OCI-LY7 (cell line): ENCODE measurements around the gene GORASP2. TPM values are rescaled to one million over a fixed set of nuclear protein-coding genes. Genes with fewer than 3 reads are reported as not detected.

Source experiments
- Bru-seq: library from RNA; stranded (reverse); fragments of 400-500 nt; gene quantifications from one replicate; lab custom pipeline; 2021; lab: Mats Ljungman, UMichigan
- BruChase-seq, 2 experiments: library from RNA; stranded (reverse); fragments of 400-500 nt; gene quantifications; one replicate each; lab custom pipeline; 2021; lab: Mats Ljungman, UMichigan
- BruUV-seq: library from RNA; stranded (reverse); fragments of 400-500 nt; replicated peaks from 2 replicates; lab custom pipeline; 2021; lab: Mats Ljungman, UMichigan
- CTCF ChIA-PET: fragments of 300-600 bp; sonication (Branson Sonifier 250); formaldehyde crosslinking; loops from one replicate; lab custom pipeline; 2022; ENCODE audit warnings: antibody characterized with exemption; ENCODE audit not compliant: unreplicated experiment; lab: Charles Lee
- POLR2A ChIA-PET: fragments of 300-600 bp; sonication (Branson Sonifier 250); formaldehyde crosslinking; loops from one replicate; lab custom pipeline; 2022; ENCODE audit warnings: antibody characterized with exemption; lab: Charles Lee
- DNase-seq: peaks from one replicate; pipeline ENCODE4 v3.0.0-alpha.2; 2015; ENCODE audit warnings: low spot score
- H2AFZ ChIP-seq: fragments of 200-600 bp; sonication (generic), shearing (Covaris generic); 2 replicates; pipeline ENCODE4 v1.6.1; 2014; ENCODE audit warnings: mild to moderate bottlenecking, antibody characterized with exemption, low read length, moderate library complexity
- H3K27ac ChIP-seq: fragments of 200-600 bp; sonication (generic); 2 replicates; pipeline ENCODE4 v1.5.1; 2014; ENCODE audit warnings: mixed run types, low read depth, mild to moderate bottlenecking, moderate library complexity, low read length, inconsistent platforms; ENCODE audit not compliant: poor library complexity, severe bottlenecking
- H3K36me3 ChIP-seq: fragments of 200-600 bp; sonication (generic); 2 replicates; pipeline ENCODE4 v1.6.1; 2014; ENCODE audit warnings: mild to moderate bottlenecking, antibody characterized with exemption, low read length, moderate library complexity, mixed read lengths; ENCODE audit not compliant: insufficient read depth
- H3K4me1 ChIP-seq: fragments of 200-600 bp; sonication (generic); 2 replicates; pipeline ENCODE4 v1.5.1; 2014; ENCODE audit warnings: mild to moderate bottlenecking, low read length; ENCODE audit not compliant: insufficient read depth, poor library complexity, severe bottlenecking
- H3K4me2 ChIP-seq: fragments of 200-600 bp; sonication (generic); 2 replicates; pipeline ENCODE4 v1.6.1; 2014; ENCODE audit warnings: mild to moderate bottlenecking, low read length
- H3K4me3 ChIP-seq: fragments of 200-600 bp; sonication (generic); 2 replicates; pipeline ENCODE4 v1.5.1; 2014; ENCODE audit warnings: mild to moderate bottlenecking, low read depth, low read length; ENCODE audit not compliant: poor library complexity, severe bottlenecking
- H3K79me2 ChIP-seq: fragments of 200-600 bp; sonication (generic); 2 replicates; pipeline ENCODE4 v1.6.1; 2016; ENCODE audit warnings: low read depth, mild to moderate bottlenecking, low read length, moderate library complexity, mixed read lengths; ENCODE audit not compliant: insufficient read depth
- H3K9me2 ChIP-seq: fragments of 200-600 bp; sonication (generic); 2 replicates; pipeline ENCODE4 v1.6.1; 2016; ENCODE audit warnings: mild to moderate bottlenecking, low read length, mixed read lengths; ENCODE audit not compliant: insufficient read depth
- H3K9me3 ChIP-seq: fragments of 200-600 bp; sonication (generic); 2 replicates; pipeline ENCODE4 v1.6.1; 2014; ENCODE audit warnings: mild to moderate bottlenecking, mixed run types, low read length, mixed read lengths
- H4K20me1 ChIP-seq: fragments of 200-600 bp; sonication (generic); 2 replicates; pipeline ENCODE4 v1.6.1; 2014; ENCODE audit warnings: mild to moderate bottlenecking, antibody characterized with exemption, low read length, moderate library complexity, mixed read lengths; ENCODE audit not compliant: insufficient read depth
- EZH2phosphoT487 ChIP-seq: fragments of 200-600 bp; sonication (generic); IDR thresholded peaks from 2 replicates; pipeline ENCODE4 v1.6.1; 2018; ENCODE audit warnings: low read depth, borderline replicate concordance, mild to moderate bottlenecking, mixed run types, antibody characterized with exemption, low read length, moderate library complexity, mixed read lengths
- intact Hi-C: fragments of 100-400 bp; cut with micrococcal nuclease; formaldehyde crosslinking; loops from one replicate; pipeline ENCODE4 v1.10.0; 2022; ENCODE audit not compliant: unreplicated experiment
- long read RNA-seq: library from polyadenylated mRNA; stranded (forward); transcript quantifications from one replicate; pipeline ENCODE4 v2.0.0, GENCODE V29; 2022
- total RNA-seq, 2 experiments: library from RNA; depleted of rRNA in 1 of 2; stranded (reverse); fragments of >200 nt in 1 of 2; shearing (Covaris generic) in 1 of 2; gene quantifications; 2 replicates each; pipeline ENCODE4 v1.2.3, GENCODE V29; 2014 to 2022
- TF ChIP-seq, protein P1 (sequence below): fragments of 200-600 bp; sonication (generic); conservative IDR thresholded peaks from 2 replicates; pipeline ENCODE4 v1.5.1; 2014; ENCODE audit warnings: mild to moderate bottlenecking, antibody characterized with exemption, low read length, moderate library complexity, mixed read lengths

The GORASP2 gene
- 30.7 and 44.2 TPM in 2 replicates for total RNA-seq (2014; rRNA removed; shearing (Covaris generic))
- 84.8 and 94.3 TPM in 2 replicates for total RNA-seq (2022)
- Bru-seq, nascent RNA = percentile 93 among the genes with signal in this experiment
- percentile 84 among the genes with signal in this experiment for BruChase-seq, experiment 1, labeled RNA remaining after a 6-hour chase
- percentile 90 among the genes with signal in this experiment for BruChase-seq, experiment 2, labeled RNA remaining after a 2-hour chase
- long read RNA-seq, transcript GORASP2-209 (8 exons, 951 nt) = minor isoform, 6 of 411 reads
- long read RNA-seq, transcript GORASP2-201 (10 exons, 3,173 nt) = major isoform, 355 of 411 reads
- long read RNA-seq, partial matches to known transcripts = 12 of 411 reads
- long read RNA-seq, other reads (novel, unspliced or antisense) = 36 of 411 reads

DNA sequence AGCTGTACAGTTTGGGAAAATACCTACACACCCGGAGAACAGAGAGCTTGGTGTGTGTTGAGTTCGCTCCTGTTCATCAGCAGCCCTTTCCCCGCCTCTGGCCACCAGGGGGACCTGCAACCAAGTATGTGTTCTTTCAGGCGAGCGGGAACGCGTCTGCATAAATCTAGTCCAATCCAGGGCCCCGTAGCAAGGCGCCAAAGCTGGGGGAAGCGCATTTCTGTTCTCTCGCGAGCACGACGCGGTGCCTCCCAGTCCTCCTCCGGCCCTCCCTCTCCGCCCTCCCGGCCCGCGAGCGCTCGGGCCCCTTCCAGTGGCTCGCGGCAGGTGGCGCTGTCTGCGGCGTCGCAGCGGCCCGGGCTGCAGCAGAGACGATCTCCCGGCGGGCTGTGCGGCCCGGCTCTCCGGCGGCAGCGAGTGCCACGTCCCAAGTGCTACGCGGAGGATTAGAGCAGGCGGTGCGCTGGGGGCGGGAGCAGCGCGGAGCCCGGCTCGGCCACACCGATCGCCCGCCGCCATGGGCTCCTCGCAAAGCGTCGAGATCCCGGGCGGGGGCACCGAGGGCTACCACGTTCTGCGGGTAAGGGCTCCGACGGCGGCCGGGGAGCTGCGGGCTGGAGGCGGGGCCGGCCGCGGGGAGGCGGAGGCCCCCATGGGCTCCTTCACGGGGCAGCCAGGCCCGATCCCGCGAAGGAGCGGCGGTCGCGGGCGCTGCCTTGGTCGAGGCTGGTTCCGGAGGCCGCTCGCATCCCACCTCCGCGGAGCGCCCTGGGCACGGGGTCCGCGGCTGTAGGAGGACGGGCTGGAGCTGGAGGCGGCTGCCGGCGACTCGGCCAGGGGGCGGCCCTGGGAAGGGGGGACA lies at the start of gene GORASP2:
Gene GORASP2, plus strand, starts transcription at position 430 of the 862 bp plus-strand sequence. Its CDS starts 88 bp downstream, at position 518.
- POLR2A ChIA-PET = interaction anchor here (0.6 to 2.2 kb wide), 8 partner anchors 10 to 753 kb away, joined by 3 to 8 read pairs (median 4); partner anchors contain the start of genes DCAF17, ERICH2 and METTL8

DNA sequence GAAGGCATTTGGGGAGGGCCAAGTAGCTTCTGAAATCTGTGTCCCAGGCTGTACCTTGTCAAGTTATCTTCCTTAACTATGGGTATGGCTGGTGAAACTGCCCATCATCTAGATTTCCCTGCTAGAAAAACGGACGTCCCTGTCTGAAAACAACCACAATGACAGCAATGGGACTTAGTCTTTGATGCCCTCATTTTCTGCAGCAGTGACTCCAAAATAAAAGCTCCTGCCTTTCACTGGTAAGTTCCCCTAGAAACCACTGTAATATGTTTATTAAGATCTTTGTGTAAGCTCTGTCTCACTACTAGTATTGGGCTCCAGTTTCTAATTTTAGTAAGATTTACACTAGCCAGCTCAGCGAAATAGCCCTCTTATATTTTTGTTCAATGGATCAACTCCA lies 47.2 kb upstream of the GORASP2 start:
- DNase-seq = no peak
- no TSS peak for BruUV-seq
- ChIA-PET POLR2A (interaction anchor here (0.6 to 1.2 kb wide), 3 partner anchors 9 to 680 kb away, joined by 3 to 4 read pairs (median 4); no protein-coding TSS in a partner anchor), CTCF (no interaction called here)
- no peak overlapping the region for H3K4me3 ChIP-seq
- TF ChIP-seq, protein P1, sequence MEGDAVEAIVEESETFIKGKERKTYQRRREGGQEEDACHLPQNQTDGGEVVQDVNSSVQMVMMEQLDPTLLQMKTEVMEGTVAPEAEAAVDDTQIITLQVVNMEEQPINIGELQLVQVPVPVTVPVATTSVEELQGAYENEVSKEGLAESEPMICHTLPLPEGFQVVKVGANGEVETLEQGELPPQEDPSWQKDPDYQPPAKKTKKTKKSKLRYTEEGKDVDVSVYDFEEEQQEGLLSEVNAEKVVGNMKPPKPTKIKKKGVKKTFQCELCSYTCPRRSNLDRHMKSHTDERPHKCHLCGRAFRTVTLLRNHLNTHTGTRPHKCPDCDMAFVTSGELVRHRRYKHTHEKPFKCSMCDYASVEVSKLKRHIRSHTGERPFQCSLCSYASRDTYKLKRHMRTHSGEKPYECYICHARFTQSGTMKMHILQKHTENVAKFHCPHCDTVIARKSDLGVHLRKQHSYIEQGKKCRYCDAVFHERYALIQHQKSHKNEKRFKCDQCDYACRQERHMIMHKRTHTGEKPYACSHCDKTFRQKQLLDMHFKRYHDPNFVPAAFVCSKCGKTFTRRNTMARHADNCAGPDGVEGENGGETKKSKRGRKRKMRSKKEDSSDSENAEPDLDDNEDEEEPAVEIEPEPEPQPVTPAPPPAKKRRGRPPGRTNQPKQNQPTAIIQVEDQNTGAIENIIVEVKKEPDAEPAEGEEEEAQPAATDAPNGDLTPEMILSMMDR = no peak
- no peak for TF ChIP-seq EZH2phosphoT487
- no peaks in the 10 kb centered on the region for H3K79me2 ChIP-seq
- no peaks in the 10 kb centered on the region for H3K9me2 ChIP-seq
- H4K20me1 ChIP-seq = no peaks in the 10 kb centered on the region
- no peak overlapping the region for H3K4me2 ChIP-seq
- no peak overlapping the region for H3K27ac ChIP-seq
- no peaks in the 10 kb centered on the region for H3K9me3 ChIP-seq
- no peaks in the 10 kb centered on the region for H3K36me3 ChIP-seq
- no peaks in the 10 kb centered on the region for H3K4me1 ChIP-seq
- intact Hi-C loops = no loop called here
- no peak overlapping the region for H2AFZ ChIP-seq

More for the DNA sequence above, at the start of gene GORASP2:
- TF ChIP-seq, protein P1 = peak; percentile 86
- no peak for TF ChIP-seq EZH2phosphoT487
- Histone ChIP-seq H3K4me2 (peak within 1 kb of the TSS; percentile 94), H4K20me1 (peaks cover 28% of the 10 kb centered on the region), H3K9me2 (no peaks in the 10 kb centered on the region), H2AFZ (peak within 1 kb of the TSS; percentile 89), H3K4me3 (peak within 1 kb of the TSS; percentile 75), H3K79me2 (peaks cover 46% of the 10 kb centered on the region), H3K27ac (peak within 1 kb of the TSS; percentile 68), H3K36me3 (peaks cover 31% of the 10 kb centered on the region; the same call in 1 of the 2 replicates), H3K4me1 (peaks cover 38% of the 10 kb centered on the region), H3K9me3 (peaks cover 10% of the 10 kb centered on the region; the same call in 1 of the 2 replicates)
- DNase-seq = peak; percentile 100
- CTCF ChIA-PET = interaction anchor here (1.5 kb wide), 1 partner anchor 43 kb away, joined by 4 read pairs; no protein-coding TSS in a partner anchor
- no TSS peak for BruUV-seq
- intact Hi-C loops = loop anchor here (1.0 to 2.0 kb wide), 2 partner anchors 232 to 504 kb away; partner anchors contain the start of genes METTL8 and TLK1
